K562 (cell line): ENCODE data around the gene NOD2. TPM values are rescaled to one million over a fixed set of nuclear protein-coding genes. Genes with fewer than 3 reads are reported as not detected.

Experiments
- ATAC-seq: fragments of 200-7000 bp; cut with Tn5 transposase; 3 replicates; pipeline ENCODE4 v1.9.1; 2020; ENCODE audit warnings: moderate library complexity
- BruUV-seq: library from RNA; stranded (reverse); fragments of 400-500 nt; replicated peaks from 2 replicates; lab custom pipeline; 2021; lab: Mats Ljungman, UMichigan
- CTCF ChIA-PET: fragments of 300-600 bp; formaldehyde crosslinking; extraction: SDS; loops from one replicate; lab custom pipeline; 2021; ENCODE audit warnings: low intra/inter-chr PET ratio; lab: Yijun Ruan, JAX
- POLR2A ChIA-PET: fragments of 300-600, 350-650 bp; sonication (Branson Sonifier 250); formaldehyde crosslinking; extraction: SDS; loops from one replicate; lab custom pipeline; 2021; ENCODE audit warnings: antibody characterized with exemption, inconsistent platforms; lab: Yijun Ruan, JAX
- DNase-seq, 4 experiments: peaks; one replicate each; pipeline versions ENCODE4 v3.0.0 to v3.0.0-alpha.2; 2011 to 2018; ENCODE audit warnings: low spot score in 3 of 4, mixed read lengths in 3 of 4; ENCODE audit errors: extremely low read depth in 1 of 4
- FAIRE-seq: peaks from 2 replicates; lab custom pipeline; 2011; peaks lifted over from hg19 to GRCh38; lab: Jason Lieb, UNC
- H2AFZ ChIP-seq: 2 replicates; pipeline ENCODE4 v1.6.0; 2011; ENCODE audit warnings: low read depth, low read length, control low read depth, inconsistent platforms
- H3K27ac ChIP-seq: fragments of 200-600 bp; 3 replicates; pipeline ENCODE4 v1.8.0; 2011; ENCODE audit warnings: low read depth, mild to moderate bottlenecking, control low read depth, inconsistent platforms, low read length, moderate library complexity, mixed read lengths; ENCODE audit errors: extremely low read depth
- H3K27me3 ChIP-seq, 2 experiments: fragments of 300-600 bp in 1 of 2; 2 replicates in 1 of 2; 3 replicates in 1 of 2; pipeline versions ENCODE4 v1.6.0 to v1.8.0; 2011; ENCODE audit warnings: inconsistent platforms in 2 of 2, low read length in 2 of 2, mild to moderate bottlenecking in 1 of 2, mixed read lengths in 1 of 2, moderate library complexity in 1 of 2; ENCODE audit not compliant: control insufficient read depth in 2 of 2, insufficient read depth in 2 of 2
- H3K36me3 ChIP-seq: fragments of 300-600 bp; 3 replicates; pipeline ENCODE4 v1.8.0; 2011; ENCODE audit warnings: mild to moderate bottlenecking, low read length, inconsistent platforms; ENCODE audit not compliant: control insufficient read depth, insufficient read depth
- H3K4me1 ChIP-seq, 2 experiments: fragments of 200-600 bp in 1 of 2; replicated peaks in 1 of 2; 2 replicates in 1 of 2; 3 replicates in 1 of 2; pipeline versions ENCODE4 v1.5.1 to v1.8.0; 2011; ENCODE audit warnings: inconsistent platforms in 2 of 2, low read length in 2 of 2, mild to moderate bottlenecking in 1 of 2, mixed read lengths in 1 of 2, moderate library complexity in 1 of 2; ENCODE audit not compliant: control insufficient read depth in 2 of 2, insufficient read depth in 2 of 2
- H3K4me2 ChIP-seq: 2 replicates; pipeline ENCODE4 v1.6.1; 2011; ENCODE audit warnings: low read length, control low read depth, inconsistent platforms, mixed read lengths; ENCODE audit not compliant: insufficient read depth
- H3K4me3 ChIP-seq: fragments of 200-600 bp; sonication (generic), shearing (Covaris generic); 2 replicates; pipeline ENCODE4 v1.5.1; 2016; ENCODE audit warnings: control low read depth, inconsistent platforms
- H3K79me2 ChIP-seq: fragments of 200-600 bp; 3 replicates; pipeline ENCODE4 v1.8.0; 2011; ENCODE audit warnings: low read length, inconsistent platforms; ENCODE audit not compliant: control insufficient read depth, insufficient read depth
- H3K9ac ChIP-seq, 2 experiments: 2 replicates each; pipeline versions ENCODE4 v1.6.0 to v1.6.1; 2011; ENCODE audit warnings: low read depth in 2 of 2, low read length in 2 of 2, control low read depth in 1 of 2, inconsistent platforms in 1 of 2, mild to moderate bottlenecking in 1 of 2, mixed read lengths in 1 of 2; ENCODE audit not compliant: insufficient read depth in 1 of 2
- H3K9me1 ChIP-seq: one replicate; pipeline ENCODE4 v1.6.0; 2011; ENCODE audit warnings: inconsistent platforms, mild to moderate bottlenecking, low read length, moderate library complexity; ENCODE audit not compliant: control insufficient read depth, insufficient read depth
- H3K9me3 ChIP-seq: replicated peaks from 2 replicates; pipeline ENCODE4 v1.5.1; 2011; ENCODE audit warnings: low read depth, low read length, inconsistent platforms; ENCODE audit not compliant: control insufficient read depth, insufficient read depth
- H4K20me1 ChIP-seq: replicated peaks from 2 replicates; pipeline ENCODE4 v1.6.1; 2011; ENCODE audit warnings: low read length, inconsistent platforms, mixed read lengths; ENCODE audit not compliant: control insufficient read depth, insufficient read depth
- HDAC8 ChIP-seq: fragments of 450-650 bp; IDR thresholded peaks from 2 replicates; pipeline ENCODE4 v1.6.1; 2016; ENCODE audit warnings: mild to moderate bottlenecking, missing genetic modification characterization, moderate library complexity, missing compliant biosample characterization
- MCM3 ChIP-seq: fragments of 450-650 bp; IDR thresholded peaks from 2 replicates; pipeline ENCODE4 v1.6.1; 2016
- NFE2 ChIP-seq: IDR thresholded peaks from 2 replicates; pipeline ENCODE4 v1.6.1; 2014; ENCODE audit warnings: antibody characterized with exemption, low read depth
- SFPQ ChIP-seq: fragments of 200-400 bp; formaldehyde crosslinking; IDR thresholded peaks from 2 replicates; pipeline ENCODE4 v1.6.1; 2017; ENCODE audit warnings: mild to moderate bottlenecking, low read depth, low read length, moderate library complexity
- ZC3H4 ChIP-seq: sonication (generic); formaldehyde crosslinking; IDR thresholded peaks from 2 replicates; pipeline ENCODE4 v1.9.0; 2021; ENCODE audit warnings: missing genetic modification reagents, borderline replicate concordance
- ZNF239 ChIP-seq: fragments of 250-450 bp; sonication (Bioruptor Pico); IDR thresholded peaks from 2 replicates; pipeline ENCODE4 v1.4.0; 2020; ENCODE audit warnings: mild to moderate bottlenecking
- ZNF740 ChIP-seq, 3 experiments: fragments of 200-800 bp in 1 of 3; sonication (Bioruptor generic) in 1 of 3; sonication (generic) in 1 of 3; formaldehyde crosslinking in 1 of 3; IDR thresholded peaks; 2 replicates each; pipeline versions ENCODE4 v1.6.1 to v1.8.0; 2016 to 2022; ENCODE audit warnings: mild to moderate bottlenecking in 2 of 3, missing compliant biosample characterization in 2 of 3, missing genetic modification characterization in 2 of 3, missing genetic modification reagents in 1 of 3
- ZNF79 ChIP-seq: fragments of 250-450 bp; sonication (Bioruptor Pico); IDR thresholded peaks from 2 replicates; pipeline ENCODE4 v1.4.0; 2020; ENCODE audit warnings: low read depth, mild to moderate bottlenecking, moderate library complexity
- WGBS: fragments of 100-300 bp; shearing (Covaris generic); methylation state at CpG from one replicate; pipeline ENCODE4 v1.1.6; 2016; ENCODE audit warnings: low coverage, mixed read lengths; ENCODE audit not compliant: insufficient coverage; ENCODE audit errors: missing lambda C conversion rate; 5-methylcytosine and 5-hydroxymethylcytosine counted together
- in situ Hi-C: fragments of 300-500 bp; cut with MboI; formaldehyde crosslinking; loops from 4 replicates; pipeline ENCODE4 v1.15.0; 2018; ENCODE audit warnings: inconsistent platforms, mixed read lengths
- intact Hi-C: fragments of 100-400 bp; cut with micrococcal nuclease; formaldehyde crosslinking; loops from 2 replicates; pipeline ENCODE4 v1.14.2; 2022
- polyA plus RNA-seq, 8 experiments: library from polyadenylated mRNA; depleted of rRNA in 4 of 8; stranded (reverse) in 5 of 8; unstranded in 3 of 8; fragments of >200 nt; fragmentation: Nextera tagmentation in 2 of 8; fragmentation: Illumina TruSeq in 1 of 8; extraction: Ambion mirVana in 2 of 8; extraction: Trizol in 1 of 8; gene quantifications; 2 replicates each; pipeline versions ENCODE4 v1.2.1 to v1.2.3, GENCODE V29; 2011 to 2014; ENCODE audit warnings: inconsistent platforms in 1 of 8, missing spikeins in 1 of 8
- total RNA-seq, 7 experiments: library from RNA; depleted of rRNA in 6 of 7; stranded (reverse); fragments of >200 nt in 6 of 7; fragmentation: Illumina TruSeq in 2 of 7; extraction: Trizol in 2 of 7; gene quantifications; 2 replicates each; pipeline versions ENCODE4 v1.2.1 to v1.2.3, GENCODE V29; 2011 to 2021; ENCODE audit warnings: low replicate concordance in 1 of 7
- TF ChIP-seq, protein P1 (sequence below): fragments of 250-450 bp; sonication (Bioruptor Pico); IDR thresholded peaks from 2 replicates; pipeline ENCODE4 v1.9.0; 2021; ENCODE audit warnings: mild to moderate bottlenecking

Gene NOD2
- total and polyA plus RNA-seq, 9 of the 15 experiments (the other 6 are each of a cell fraction or from before 2014, with no cell fraction given): 0.04 TPM; not detected in 8

GRCh38 chr16:50736448-50736847, 43.0 kb downstream of the NOD2 start:
- Histone ChIP-seq H3K4me3 (no peak overlapping the region), H3K9me3 (no peaks in the 10 kb centered on the region), H3K27me3 (peaks cover 12 to 28% of the 10 kb centered on the region in 2 experiments; a peak in 3 of 5 replicates), H3K9ac (no peak overlapping the region), H2AFZ (no peak overlapping the region), H4K20me1 (no peaks in the 10 kb centered on the region; the same call in 1 of the 2 replicates), H3K27ac (no peak overlapping the region), H3K79me2 (no peaks in the 10 kb centered on the region), H3K9me1 (no peaks in the 10 kb centered on the region), H3K4me2 (no peak overlapping the region), H3K4me1 (peaks cover 5% of the 10 kb centered on the region in 2 experiments; a peak in 3 of 5 replicates), H3K36me3 (no peaks in the 10 kb centered on the region)
- ATAC-seq (no peak), DNase-seq (no peak), FAIRE-seq (no peak)
- no TSS peak for BruUV-seq
- TF ChIP-seq HDAC8 (no peak), ZNF79 (CRISPR knock-in tag) (no peak), MCM3 (no peak), ZC3H4 (CRISPR knock-in tag) (no peak), NFE2 (no peak), ZNF740 (CRISPR knock-in tag; IDR thresholded peaks at IDR 0.05) (no peak), ZNF740 (tag; IDR thresholded peaks at IDR 0.05) (no peak), ZNF239 (no peak), SFPQ (no peak)
- TF ChIP-seq, protein P1, sequence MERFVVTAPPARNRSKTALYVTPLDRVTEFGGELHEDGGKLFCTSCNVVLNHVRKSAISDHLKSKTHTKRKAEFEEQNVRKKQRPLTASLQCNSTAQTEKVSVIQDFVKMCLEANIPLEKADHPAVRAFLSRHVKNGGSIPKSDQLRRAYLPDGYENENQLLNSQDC (CRISPR knock-in tag): no peak
- intact Hi-C loops (no loop called here), in situ Hi-C loops (no loop called here)
- CTCF ChIA-PET: no interaction called here
- POLR2A ChIA-PET: interaction anchor here (0.6 to 0.7 kb wide), 2 partner anchors 10 to 105 kb away, joined by 3 to 4 read pairs; no protein-coding TSS in a partner anchor
- under 1% methylated on average over 8 of the region's 9 CpGs for WGBS
